Subcutaneous adipose tissue (tissue), 4 donors: Measurements from ENCODE around the gene CLCN6. TPM values are rescaled to one million over a fixed set of nuclear protein-coding genes. Genes with fewer than 3 reads are reported as not detected.

Source experiments
- CTCF ChIP-seq: fragments of 450-650 bp; IDR thresholded peaks from one replicate; pipeline ENCODE4 v1.5.1; 2016; ENCODE audit warnings: low read depth, mild to moderate bottlenecking, control low read depth, antibody characterized with exemption, moderate library complexity
- total RNA-seq, 4 donors: library from RNA; depleted of rRNA; stranded (reverse); fragments of >200 nt; gene quantifications; one replicate each; pipeline ENCODE4 v1.1.0, GENCODE V29; 2016

Gene CLCN6
- total RNA-seq, 4 donors from 2014 or later: 14.4 to 21.2 (median 20.5) TPM

GRCh38 chr1:11860587-11860986 is 54.6 kb downstream of the CLCN6 start:
- TF ChIP-seq CTCF: no peak

GRCh38 chr1:11862890-11863289 is 56.9 kb downstream of the CLCN6 start:
- no peak for TF ChIP-seq CTCF

- no peak for TF ChIP-seq CTCF
Observed at GRCh38 chr1:11868331-11868980, 62.5 kb downstream of the CLCN6 start.

- TF ChIP-seq CTCF: no peak
Observed at GRCh38 chr1:11869104-11869503, 63.1 kb downstream of the CLCN6 start.

GRCh38 chr1:11869650-11870207 is 63.7 kb downstream of the CLCN6 start:
- TF ChIP-seq CTCF: no peak

GRCh38 chr1:11872545-11872944 is 66.6 kb downstream of the CLCN6 start:
- no peak for TF ChIP-seq CTCF

- TF ChIP-seq CTCF: no peak
Observed at GRCh38 chr1:11873395-11874257, 67.6 kb downstream of the CLCN6 start.
